Gastrocnemius medialis (tissue), 4 donors: Measurements from ENCODE around the gene PARD3B.

Experiments used
- POLR2A ChIP-seq, 2 donors: fragments of 450-650 bp; IDR thresholded peaks; one replicate each; pipeline ENCODE4 v1.6.1; 2017; ENCODE audit warnings: antibody characterized with exemption in 2 of 2, mild to moderate bottlenecking in 2 of 2, moderate library complexity in 2 of 2
- TF ChIP-seq, protein P1 (sequence below), 5 experiments: fragments of 450-650 bp in 3 of 5; fragments of 200-600 bp in 2 of 5; sonication (generic) in 2 of 5; IDR thresholded peaks in 4 of 5; conservative IDR thresholded peaks in 1 of 5; 1 replicate in 4 of 5; 2 replicates in 1 of 5; pipeline ENCODE4 v1.5.1; 2016 to 2019; ENCODE audit warnings: antibody characterized with exemption in 5 of 5, mild to moderate bottlenecking in 3 of 5, moderate library complexity in 3 of 5

DNA sequence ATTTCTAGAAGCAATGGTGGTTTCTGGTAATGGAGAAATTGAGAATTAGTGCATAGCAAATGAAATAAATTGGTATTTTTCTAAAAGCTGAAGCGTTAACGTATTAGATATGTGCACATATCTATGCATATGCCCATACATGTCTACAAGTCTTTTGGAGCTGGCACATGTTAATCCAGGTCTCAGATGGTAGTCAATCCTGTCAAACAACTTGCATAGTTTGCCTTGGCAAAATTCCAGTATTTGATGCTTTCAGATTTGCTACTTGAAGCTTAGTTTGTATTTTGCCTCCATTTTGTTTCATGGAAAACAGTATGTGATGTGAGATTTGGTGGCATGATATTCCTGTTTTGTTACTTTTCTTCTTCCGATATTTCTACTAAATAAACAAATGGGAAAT is 304.6 kb downstream of the PARD3B start:
- TF ChIP-seq, protein P1, sequence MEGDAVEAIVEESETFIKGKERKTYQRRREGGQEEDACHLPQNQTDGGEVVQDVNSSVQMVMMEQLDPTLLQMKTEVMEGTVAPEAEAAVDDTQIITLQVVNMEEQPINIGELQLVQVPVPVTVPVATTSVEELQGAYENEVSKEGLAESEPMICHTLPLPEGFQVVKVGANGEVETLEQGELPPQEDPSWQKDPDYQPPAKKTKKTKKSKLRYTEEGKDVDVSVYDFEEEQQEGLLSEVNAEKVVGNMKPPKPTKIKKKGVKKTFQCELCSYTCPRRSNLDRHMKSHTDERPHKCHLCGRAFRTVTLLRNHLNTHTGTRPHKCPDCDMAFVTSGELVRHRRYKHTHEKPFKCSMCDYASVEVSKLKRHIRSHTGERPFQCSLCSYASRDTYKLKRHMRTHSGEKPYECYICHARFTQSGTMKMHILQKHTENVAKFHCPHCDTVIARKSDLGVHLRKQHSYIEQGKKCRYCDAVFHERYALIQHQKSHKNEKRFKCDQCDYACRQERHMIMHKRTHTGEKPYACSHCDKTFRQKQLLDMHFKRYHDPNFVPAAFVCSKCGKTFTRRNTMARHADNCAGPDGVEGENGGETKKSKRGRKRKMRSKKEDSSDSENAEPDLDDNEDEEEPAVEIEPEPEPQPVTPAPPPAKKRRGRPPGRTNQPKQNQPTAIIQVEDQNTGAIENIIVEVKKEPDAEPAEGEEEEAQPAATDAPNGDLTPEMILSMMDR (IDR thresholded peaks at IDR 0.05 in 4 of 5, conservative IDR thresholded peaks at IDR 0.05 in 1 of 5) = no peak
- TF ChIP-seq POLR2A (IDR thresholded peaks at IDR 0.05) = no peak
